NCI-H2107 (cell line): ENCODE data around the gene CYSLTR2.

Experiments used
- DNase-seq: peaks from one replicate; lab custom pipeline; 2025; lab: John Stamatoyannopoulos, UW

The CYSLTR2 gene, protein sequence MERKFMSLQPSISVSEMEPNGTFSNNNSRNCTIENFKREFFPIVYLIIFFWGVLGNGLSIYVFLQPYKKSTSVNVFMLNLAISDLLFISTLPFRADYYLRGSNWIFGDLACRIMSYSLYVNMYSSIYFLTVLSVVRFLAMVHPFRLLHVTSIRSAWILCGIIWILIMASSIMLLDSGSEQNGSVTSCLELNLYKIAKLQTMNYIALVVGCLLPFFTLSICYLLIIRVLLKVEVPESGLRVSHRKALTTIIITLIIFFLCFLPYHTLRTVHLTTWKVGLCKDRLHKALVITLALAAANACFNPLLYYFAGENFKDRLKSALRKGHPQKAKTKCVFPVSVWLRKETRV

DNA sequence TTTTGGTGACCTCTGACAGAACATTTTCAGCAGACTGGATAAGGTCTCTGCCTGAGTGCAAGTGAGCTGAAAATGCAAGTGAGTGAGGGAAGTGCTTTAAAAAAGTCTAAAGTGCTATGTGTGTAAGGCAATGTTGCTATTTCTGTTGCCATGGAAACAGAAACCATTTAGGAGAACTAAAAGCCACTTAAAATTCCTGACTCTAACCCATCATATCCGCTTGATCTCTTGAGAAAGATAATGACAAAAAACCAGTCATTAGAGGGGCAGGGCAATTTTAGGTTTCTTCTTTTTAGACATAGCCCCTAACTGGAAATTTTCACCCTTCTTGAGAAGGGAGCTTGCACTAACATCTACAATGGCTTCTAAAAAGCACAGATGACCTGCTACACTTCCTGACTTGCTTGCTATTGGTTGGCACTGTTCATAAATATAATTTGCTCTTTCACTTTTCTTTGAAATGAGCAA, at the start of gene CYSLTR2:
CYSLTR2 (plus strand) TSS at position 458 of the 468 bp plus-strand sequence. CDS start 52,889 bp downstream, outside the sequence.
- no peak for DNase-seq

DNA sequence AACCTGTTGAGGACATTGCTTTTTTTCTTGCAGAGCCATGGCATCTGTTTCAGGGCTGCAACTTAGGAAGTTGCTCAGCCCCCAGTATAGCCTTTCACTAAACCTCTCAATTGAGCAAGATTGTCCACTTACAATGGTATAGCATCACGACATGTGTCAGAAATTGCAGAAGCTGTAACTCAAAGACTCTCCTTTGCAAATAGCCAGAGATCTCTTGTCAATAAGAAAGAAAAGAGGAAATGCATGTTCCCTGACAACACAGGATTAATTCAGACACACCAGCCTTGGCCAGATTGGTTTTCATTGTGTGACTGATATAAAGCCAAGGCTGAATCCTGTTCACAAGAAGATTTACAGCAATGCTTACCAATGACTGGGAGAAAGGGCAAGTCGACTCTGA, 38.7 kb upstream of the CYSLTR2 start:
- DNase-seq: no peak

DNA sequence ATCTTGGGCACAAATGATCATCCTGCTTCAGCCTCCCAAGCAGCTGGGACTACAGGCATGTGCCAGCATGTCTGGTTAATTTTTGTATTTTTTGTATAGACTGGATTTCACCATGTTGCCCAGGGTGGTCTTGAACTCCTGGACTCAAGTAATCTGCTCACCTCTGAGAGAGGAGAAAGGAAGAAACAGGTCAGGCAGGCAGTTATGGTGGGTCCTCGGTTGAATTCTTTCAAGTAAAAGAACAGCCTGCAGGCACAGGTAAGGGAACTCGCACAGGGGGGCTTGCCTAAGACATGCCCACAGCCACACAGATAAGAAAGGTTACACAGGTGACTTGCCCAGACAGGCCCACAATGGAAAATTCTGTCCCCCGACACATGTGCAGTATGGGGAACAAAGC, 34.8 kb upstream of the CYSLTR2 start:
- DNase-seq: no peak

DNA sequence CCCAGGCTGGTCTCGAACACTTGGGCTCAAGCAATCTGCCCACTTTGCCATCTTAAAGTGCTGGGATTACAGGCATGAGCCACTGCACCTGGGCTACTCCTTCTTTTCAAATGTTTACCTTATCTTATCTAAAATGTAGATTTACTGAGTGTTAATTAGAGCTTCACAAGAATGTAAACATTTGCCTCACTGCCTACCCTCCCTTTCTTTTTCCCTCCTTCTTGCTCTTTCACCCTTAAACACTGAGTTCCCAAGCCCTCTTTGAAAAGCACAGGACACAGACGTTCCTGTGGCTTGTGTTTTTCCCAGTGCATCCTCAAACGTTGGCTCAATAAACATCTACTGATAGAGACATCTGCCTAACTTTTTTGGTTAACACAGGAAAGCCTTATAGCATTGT, 32.7 kb upstream of the CYSLTR2 start:
- no peak for DNase-seq

DNA sequence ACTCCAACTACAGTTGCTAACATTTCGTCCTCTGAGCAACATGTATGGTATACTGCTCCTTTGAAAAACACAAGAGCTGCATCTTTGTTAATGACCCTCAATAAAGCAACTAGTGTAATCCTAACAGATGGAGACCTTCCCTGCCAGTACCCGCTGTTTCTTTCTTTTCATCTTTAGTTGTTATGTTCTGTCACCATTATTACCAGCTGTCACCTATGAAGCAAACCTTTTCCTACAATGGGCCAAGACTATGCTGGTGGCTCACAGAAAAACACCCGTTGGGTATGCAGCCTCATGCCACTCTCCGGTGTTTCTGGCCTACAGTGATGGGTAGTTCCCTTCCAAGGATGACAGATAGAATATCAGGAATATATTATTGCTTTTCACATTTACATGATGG, 29.7 kb upstream of the CYSLTR2 start:
- no peak for DNase-seq

DNA sequence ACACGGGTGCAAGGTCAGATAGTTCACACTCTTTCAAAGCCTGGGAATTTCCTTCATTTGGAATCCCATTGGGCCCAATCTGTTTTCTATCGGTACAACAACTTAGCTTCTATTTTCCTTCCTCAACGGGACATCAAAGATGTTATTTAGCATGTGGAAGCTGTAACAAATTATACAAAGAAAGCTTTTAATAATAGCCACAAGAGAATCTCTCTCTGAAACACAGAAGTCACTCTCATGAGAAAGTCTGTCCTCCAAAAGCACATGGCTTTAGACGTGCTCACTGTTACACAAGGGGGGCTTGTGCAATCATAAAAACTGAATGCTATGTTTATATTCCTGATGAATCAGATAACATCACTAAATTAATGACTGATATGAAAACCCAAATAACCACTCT, 28.9 kb upstream of the CYSLTR2 start:
- DNase-seq: no peak

DNA sequence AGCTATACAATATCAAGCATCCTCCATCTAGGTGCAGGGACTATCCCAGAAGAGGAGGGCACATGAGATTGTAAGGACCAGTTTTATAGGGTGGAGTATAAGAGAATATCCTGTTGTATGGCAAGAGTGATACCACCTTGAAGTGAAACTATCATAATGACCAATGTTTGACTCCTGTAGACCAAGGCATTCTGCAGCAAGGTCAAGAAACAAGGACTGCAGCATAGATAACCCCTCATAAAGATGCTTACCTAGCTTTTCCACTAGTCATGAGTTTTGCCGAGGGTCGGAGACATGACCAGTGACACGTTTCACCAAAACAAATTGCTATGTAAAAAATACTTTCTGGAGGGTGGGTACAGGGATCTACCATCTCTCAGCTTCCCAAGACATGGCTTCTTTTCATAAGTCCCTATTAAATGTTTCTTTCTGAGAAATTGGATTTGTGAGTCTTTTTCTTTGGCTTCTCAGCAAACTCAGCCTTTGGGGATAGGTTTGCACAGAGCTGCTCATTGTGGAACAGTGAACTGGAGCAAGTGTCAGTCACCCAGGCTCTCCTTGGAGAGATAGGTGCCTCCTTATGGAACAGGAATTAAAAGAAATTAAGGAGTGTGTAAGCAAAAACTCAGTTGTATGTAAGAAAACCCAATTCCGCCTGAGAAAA, 28.2 kb upstream of the CYSLTR2 start:
- no peak for DNase-seq

DNA sequence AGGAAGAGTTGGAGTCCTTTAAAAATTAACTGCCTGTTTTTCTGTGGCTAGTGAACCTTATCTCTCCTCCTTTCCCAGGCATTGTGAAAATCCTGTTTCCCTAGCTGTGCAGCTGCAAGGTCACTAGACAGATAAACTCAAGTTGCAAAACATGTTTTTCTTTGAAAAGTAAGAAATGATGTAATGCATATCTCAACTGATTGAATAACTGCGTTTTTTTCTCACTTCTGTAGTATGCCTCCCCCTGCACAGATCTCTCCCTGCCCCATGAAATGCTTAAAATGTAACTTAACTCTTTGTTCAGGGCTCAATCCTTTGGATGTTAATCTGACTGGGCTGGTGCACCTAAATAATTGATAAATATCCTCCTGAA, 27.7 kb upstream of the CYSLTR2 start:
- no peak for DNase-seq

DNA sequence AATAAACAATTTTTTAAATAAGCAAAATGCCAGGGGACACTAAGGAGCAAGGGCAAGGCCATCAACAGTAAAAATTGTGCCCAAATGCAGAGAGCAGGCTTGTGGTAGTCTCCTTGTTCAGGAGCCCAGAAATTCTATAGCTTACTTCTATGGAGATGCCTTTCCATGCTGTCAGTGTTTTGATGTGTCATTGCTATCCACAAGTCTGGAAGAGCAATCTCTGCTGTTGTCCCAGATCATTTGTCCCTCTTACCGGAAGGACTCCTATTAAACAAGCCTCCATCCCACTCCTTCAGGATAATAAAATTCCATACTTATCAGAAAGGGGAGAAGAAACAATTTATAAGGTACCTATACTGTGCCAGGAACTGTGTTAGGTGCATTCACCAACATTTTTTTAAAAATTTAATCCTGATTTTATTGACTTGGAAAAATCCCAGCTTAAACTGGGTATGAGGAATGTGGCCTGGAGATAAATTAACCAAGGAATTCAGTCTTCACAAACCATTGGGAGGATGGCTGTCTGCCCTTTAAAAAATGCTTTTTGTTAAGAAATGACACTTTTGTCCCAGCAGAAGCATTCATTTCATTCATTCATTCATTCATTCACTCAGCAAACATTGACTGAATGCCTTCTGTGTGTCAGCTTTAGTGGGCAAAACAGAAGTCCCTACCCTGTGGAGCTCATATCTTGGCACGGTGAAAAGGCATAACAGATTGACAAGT, 26.8 kb upstream of the CYSLTR2 start:
- no peak for DNase-seq

DNA sequence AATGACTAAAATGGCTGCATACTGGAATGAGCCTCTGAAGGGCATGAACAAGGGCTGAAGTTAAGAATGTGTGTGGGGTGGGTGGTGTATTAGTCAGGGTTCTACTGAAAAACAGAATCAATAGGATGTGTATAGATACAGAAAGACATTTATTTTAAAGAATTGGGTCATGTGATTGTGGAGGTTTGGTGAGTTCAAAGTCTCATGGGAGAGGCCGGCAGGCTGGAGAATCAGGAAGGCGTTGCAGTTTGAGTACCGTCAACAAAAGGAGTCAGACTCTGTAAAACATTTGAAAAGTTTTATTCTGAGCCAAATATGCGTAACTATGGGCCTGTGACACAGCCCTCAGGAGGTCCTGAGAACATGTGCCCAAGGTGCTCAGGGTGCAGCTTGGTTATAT, 24.5 kb upstream of the CYSLTR2 start:
- no peak for DNase-seq

DNA sequence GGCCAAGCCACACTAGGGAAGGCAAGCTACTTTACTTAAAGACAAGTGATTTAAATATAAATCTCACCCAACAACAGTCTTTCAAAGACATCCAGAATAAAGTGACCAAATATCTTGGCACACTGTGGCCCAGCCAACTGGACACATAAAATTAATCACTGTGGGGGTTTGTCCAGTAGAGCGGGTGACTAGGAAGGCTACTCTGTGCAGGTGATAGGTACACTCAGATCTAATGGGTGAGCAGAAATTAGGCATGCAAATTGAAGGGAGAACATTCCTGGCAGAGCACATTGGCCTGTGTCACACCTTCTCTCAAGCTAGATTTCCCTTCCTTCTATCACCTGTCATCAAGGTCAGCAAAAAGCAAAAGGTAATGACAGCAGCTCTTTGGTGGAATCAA, 23.4 kb upstream of the CYSLTR2 start:
- DNase-seq: no peak

DNA sequence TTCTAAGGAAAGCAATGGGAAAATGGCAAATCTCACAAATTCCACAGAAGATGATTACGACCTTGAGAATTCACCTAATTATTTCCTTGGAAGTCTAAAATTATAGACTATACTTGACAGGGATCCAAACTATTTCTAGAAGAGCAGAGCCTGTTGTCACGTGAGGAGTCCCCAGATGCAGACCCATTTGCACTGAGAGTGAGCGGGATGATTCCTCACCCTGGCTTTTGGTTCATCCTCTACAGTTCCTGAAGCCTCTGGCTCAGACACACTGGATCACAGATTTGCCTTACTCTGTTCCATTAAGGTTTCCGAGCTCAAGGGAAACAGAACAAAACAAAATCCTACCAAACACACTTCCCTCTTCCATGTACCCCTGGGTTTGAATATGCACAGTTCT, 23.0 kb upstream of the CYSLTR2 start:
- DNase-seq: no peak

DNA sequence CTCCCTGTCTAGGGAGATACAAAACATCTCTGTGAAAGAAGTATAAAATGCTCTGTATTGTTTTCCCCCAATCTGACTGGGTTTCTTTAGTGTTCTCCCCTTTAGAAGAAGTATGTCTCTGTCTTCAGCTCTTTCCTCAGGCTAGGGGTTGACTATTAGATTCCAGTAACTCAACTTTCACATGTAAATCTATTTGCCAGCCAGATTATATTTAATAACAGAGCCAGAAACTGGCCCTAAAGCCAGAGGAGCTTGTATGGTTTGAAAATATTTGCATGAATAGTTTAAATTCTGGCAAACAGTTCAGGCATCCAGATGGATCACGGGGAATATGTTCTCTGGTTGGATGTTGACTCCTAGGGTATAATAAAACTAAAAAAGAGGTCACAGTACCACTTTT, 22.3 kb upstream of the CYSLTR2 start:
- no peak for DNase-seq

DNA sequence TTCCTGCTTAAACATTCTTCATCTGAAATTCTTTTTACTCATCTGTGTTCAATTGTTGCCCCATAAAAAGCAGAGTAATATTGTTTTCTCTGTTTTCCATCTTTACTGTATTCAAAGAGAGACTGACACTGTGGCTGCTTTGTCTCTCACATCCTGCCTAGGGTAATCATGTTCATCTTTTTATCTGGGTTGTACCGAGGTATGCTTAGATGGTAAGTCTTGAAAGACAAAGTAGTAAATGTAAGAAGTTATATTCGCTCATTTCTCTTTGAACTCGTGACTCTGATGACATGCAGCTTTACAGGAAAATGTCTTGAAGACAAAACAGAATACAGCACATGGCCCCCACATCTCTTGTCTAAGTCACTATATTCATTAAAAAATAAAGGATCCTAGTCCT, 20.0 kb upstream of the CYSLTR2 start:
- no peak for DNase-seq

DNA sequence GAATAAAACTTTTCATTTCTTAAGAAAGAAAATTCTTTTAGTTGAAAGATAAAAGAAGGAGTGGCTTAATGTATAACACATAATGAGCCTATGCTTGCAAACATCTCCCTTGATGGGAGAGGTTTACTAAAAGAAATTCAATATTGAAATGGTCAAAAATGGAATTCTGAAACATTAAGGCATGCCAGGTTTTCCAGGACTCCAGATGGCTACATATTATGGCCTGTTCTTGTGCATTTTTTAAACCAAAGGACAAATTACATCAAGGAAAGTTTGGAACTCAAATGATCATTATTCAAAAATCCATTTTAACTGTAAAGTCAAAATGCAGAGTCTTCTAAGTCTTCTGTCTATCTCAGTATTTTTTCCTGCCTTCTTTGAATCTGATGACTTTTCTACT, 19.1 kb upstream of the CYSLTR2 start:
- DNase-seq: no peak

DNA sequence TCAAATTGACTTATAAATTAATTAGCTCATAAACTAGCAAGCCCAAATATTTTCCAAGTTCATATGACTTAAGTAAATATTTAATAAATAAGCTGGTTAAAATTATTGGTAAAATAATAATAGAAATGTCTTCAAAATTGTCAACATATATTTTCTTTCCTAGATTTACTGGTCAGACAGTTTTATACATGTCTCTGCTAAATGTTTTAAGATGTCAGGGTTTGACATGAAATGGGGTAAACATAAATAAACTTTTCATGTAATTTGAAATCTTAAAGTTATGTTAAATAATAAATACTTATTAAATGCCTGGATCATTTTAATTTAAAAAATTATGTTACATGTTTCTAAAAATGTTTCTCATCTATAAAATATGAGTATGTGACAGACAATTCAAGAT, 18.3 kb upstream of the CYSLTR2 start:
- DNase-seq: no peak

DNA sequence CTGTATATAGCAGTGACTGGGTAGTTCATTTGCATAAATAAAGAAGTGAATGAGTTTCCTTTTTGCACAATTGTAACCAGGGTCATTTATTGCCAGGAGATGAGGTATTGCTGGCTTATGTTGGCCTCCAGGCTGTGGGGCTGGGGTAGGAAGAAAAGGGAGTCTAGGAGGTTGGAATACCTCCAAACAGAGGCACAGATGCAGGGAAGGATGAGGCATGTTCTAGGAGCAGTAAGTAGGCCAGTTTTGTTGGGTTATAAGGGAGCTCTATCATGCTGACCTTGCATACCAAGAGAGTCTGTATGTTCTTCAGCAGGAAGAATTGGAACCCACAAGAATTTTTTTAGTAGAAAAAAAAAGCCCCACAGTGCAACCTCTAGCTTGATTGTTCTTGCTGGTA, 17.2 kb upstream of the CYSLTR2 start:
- DNase-seq: no peak

DNA sequence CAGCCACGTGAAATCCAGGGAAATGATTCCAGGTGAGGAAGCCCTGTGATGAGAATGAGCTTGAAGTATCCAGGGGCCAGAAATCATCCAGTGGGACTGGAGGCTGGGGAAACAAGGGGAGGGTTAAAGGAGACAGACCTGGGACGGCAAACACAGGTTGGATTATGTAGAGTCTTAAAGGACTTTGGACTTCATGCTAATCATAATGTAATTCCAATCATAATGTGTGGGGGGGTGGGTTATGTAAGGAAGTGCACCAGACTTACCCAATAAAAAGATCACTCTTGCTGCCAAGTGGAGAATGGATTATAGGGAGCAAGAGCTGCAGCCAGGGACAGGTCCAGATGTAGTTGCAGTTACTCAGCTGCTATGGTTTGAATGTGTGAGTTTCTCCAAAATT, 16.1 kb upstream of the CYSLTR2 start:
- no peak for DNase-seq

DNA sequence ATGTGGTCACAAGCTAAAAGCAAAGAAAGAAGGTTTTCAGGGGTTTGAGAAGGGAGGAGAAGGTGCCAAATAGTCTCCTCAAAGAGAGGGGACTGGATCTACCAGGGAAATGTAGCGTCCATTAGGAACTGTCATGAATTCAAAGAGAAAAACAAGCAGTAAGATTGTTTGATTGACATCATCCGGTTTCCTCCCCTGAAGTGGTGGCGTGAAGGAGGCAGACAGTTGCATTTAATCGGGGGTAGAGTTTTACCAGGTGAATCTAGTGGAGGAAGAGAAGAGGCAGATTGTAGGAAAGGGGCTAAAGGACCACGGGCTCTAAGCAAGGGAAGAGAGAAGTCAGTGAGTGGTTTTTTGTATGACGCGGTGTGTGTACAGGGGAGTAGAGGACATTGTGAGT, 13.0 kb upstream of the CYSLTR2 start:
- DNase-seq: no peak

DNA sequence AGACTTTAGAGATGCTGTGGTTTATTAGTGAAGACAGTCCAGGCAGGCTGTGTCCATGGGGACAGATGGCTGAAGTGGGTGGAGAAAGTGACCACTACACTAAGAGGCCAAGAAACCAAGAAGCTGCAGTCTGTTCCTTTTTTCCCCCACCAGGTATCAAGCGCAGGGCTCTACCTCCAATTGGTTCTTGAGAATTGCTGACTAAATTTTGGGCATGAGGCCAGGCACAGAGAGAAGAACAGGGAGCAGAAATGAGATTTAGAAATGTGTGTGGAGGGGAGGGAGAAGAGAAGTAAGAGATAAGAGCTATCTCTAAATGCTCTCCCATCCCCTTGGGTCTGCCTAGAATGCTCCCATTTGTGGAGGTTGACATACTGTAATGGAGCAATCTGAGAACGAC, 12.3 kb upstream of the CYSLTR2 start:
- DNase-seq: no peak

DNA sequence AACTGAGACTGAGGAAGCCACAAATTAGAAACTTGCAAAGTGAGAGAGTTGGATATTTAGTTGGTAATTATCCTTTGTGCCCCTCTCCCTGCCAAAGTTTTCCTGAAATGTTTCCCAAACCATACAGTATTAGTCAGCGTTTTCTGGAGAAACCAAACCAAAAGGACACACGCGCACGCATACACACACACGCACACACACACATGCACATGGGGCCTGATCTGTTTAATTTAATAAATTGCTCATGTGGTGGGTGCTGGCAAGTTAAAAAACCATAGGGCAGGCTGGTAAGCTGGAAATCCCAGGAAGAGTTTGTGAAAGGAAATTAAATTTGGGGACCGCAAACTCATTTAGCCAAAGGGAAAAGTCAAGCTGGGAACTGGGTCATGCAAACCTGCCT, 11.7 kb upstream of the CYSLTR2 start:
- no peak for DNase-seq

DNA sequence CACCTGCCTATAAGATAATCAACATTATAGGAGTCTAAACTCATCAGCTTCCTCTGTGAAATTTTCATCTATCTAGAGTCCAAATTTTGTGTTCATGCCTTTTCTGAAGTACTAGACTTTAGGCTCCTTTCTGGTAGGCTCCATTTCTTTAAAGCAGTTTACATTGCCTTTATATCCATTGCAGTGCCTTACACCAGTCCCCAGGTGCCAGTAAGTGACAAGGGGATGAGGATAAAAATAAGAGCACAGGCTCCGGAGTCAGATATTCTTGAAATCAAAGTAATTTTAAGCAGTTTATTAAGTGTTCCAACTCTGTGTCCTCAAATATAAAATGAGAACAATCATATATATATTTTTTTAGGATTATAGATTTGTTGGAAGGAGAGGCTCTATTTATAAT, 10.6 kb upstream of the CYSLTR2 start:
- no peak for DNase-seq

DNA sequence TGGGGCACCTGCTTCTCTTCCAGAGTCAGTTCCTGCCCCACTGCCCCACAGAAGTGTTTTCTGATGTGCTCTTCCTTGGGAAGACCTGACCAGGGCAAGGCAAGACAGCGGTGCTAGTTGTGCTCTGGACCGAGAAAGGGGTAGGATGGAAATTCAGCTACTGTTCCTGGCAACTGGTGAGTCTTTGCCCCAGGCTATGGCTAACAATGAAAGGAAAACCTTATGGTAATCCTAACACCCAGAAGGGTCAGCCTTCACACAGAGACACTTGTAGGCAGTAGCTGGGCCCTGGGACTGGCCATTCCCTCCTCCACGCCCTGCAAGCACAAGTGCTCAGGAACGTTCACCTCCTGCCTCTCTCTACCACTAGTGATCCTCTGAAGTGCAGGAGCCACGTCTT, 9.6 kb upstream of the CYSLTR2 start:
- no peak for DNase-seq
